ENCODE results near the gene RIC1.
"Not testable (repeated sequence)": the region's sequence is repeated elsewhere in the genome, so short reads cannot be mapped to it uniquely, and the experiment has no call there.

RIC1 gene

GRCh38 chr9:5735072-5735471 is 106.2 kb downstream of the RIC1 start:
- DNase-seq = no peak

GRCh38 chr9:5736563-5737346 is 107.8 kb downstream of the RIC1 start:
- DNase-seq = no peak

GRCh38 chr9:5743109-5743508 is 114.2 kb downstream of the RIC1 start:
- DNase-seq = no peak

- DNase-seq = no peak
Observed at GRCh38 chr9:5748438-5748837, 119.5 kb downstream of the RIC1 start.

GRCh38 chr9:5749306-5749705 is 120.4 kb downstream of the RIC1 start:
- no peak for DNase-seq

- DNase-seq = no peak
Observed at GRCh38 chr9:5750569-5750968, 121.7 kb downstream of the RIC1 start.

- DNase-seq = no peak
Observed at GRCh38 chr9:5756633-5757032, 127.7 kb downstream of the RIC1 start.

GRCh38 chr9:5760338-5760737 is 131.4 kb downstream of the RIC1 start:
- no peak for DNase-seq

GRCh38 chr9:5762421-5762820 is 133.5 kb downstream of the RIC1 start:
- DNase-seq = no peak

- peak; percentile 53 for DNase-seq
Observed at GRCh38 chr9:5764130-5764868, 135.4 kb downstream of the RIC1 start.

- DNase-seq = peak; percentile 64
Observed at GRCh38 chr9:5767968-5768932, 139.3 kb downstream of the RIC1 start.

- no peak for DNase-seq
Observed at GRCh38 chr9:5773324-5773999, 144.6 kb downstream of the RIC1 start.

- DNase-seq = no peak
Observed at GRCh38 chr9:5778805-5779204, 149.9 kb downstream of the RIC1 start.

- not testable (repeated sequence) for DNase-seq
Observed at GRCh38 chr9:5779705-5780218, 150.9 kb downstream of the RIC1 start.

GRCh38 chr9:5783420-5783819 is 154.5 kb downstream of the RIC1 start:
- DNase-seq = not testable (repeated sequence)

GRCh38 chr9:5783982-5784381 is 155.1 kb downstream of the RIC1 start:
- no peak for DNase-seq

- no peak for DNase-seq
Observed at GRCh38 chr9:5784526-5785315, 155.8 kb downstream of the RIC1 start.

GRCh38 chr9:5786370-5787127 is 157.6 kb downstream of the RIC1 start:
- DNase-seq = no peak

- DNase-seq = no peak
Observed at GRCh38 chr9:5787220-5787619, 158.3 kb downstream of the RIC1 start.

- DNase-seq = no peak
Observed at GRCh38 chr9:5787759-5788302, 158.9 kb downstream of the RIC1 start.
